SU-DHL-6 (cell line): Measurements from ENCODE around the gene CD2.

Source experiments
- H2AFZ ChIP-seq: fragments of 200-600 bp; sonication (generic); 2 replicates; pipeline ENCODE4 v1.6.1; 2014; ENCODE audit warnings: low read depth, mild to moderate bottlenecking, moderate library complexity, mixed read lengths, antibody characterized with exemption, low read length; ENCODE audit not compliant: severe bottlenecking
- H3F3A ChIP-seq: fragments of 200-600 bp; shearing (Covaris generic); 2 replicates; pipeline ENCODE4 v1.6.0; 2016; ENCODE audit warnings: antibody characterized with exemption, mild to moderate bottlenecking; ENCODE audit not compliant: insufficient read depth
- H3K27ac ChIP-seq: fragments of 200-600 bp; sonication (generic); 2 replicates; pipeline ENCODE4 v1.5.1; 2016; ENCODE audit warnings: low read depth, mild to moderate bottlenecking, low read length, moderate library complexity, mixed read lengths
- H3K27me3 ChIP-seq: fragments of 200-600 bp; sonication (generic), shearing (Covaris generic); 2 replicates; pipeline ENCODE4 v1.6.0; 2014; ENCODE audit warnings: mild to moderate bottlenecking, low read length
- H3K36me3 ChIP-seq: fragments of 200-600 bp; sonication (generic); 2 replicates; pipeline ENCODE4 v1.6.1; 2014; ENCODE audit warnings: mild to moderate bottlenecking, low read length, mixed read lengths
- H3K4me2 ChIP-seq: fragments of 300-600, 200-600 bp; shearing (Covaris generic), sonication (generic); 2 replicates; pipeline ENCODE4 v1.6.0; 2014; ENCODE audit warnings: low read length, low read depth, mild to moderate bottlenecking; ENCODE audit not compliant: poor library complexity, severe bottlenecking
- H3K4me3 ChIP-seq: fragments of 200-600 bp; sonication (generic); 2 replicates; pipeline ENCODE4 v1.5.1; 2014; ENCODE audit warnings: antibody characterized with exemption, low read length, mild to moderate bottlenecking, mixed read lengths; ENCODE audit not compliant: insufficient read depth, poor library complexity, severe bottlenecking
- H3K79me2 ChIP-seq: fragments of 200-600 bp; sonication (generic); 2 replicates; pipeline ENCODE4 v1.6.1; 2014; ENCODE audit warnings: mild to moderate bottlenecking, low read length, moderate library complexity; ENCODE audit not compliant: insufficient read depth
- H3K9ac ChIP-seq: fragments of 200-600 bp; sonication (generic); 2 replicates; pipeline ENCODE4 v1.7.0; 2014; ENCODE audit warnings: mild to moderate bottlenecking, low read length
- H3K9me2 ChIP-seq: fragments of 200-600 bp; sonication (generic); replicated peaks from 2 replicates; pipeline ENCODE4 v1.6.1; 2014; ENCODE audit warnings: low read length; ENCODE audit not compliant: insufficient read depth
- H3K9me3 ChIP-seq: fragments of 200-600 bp; sonication (generic); 2 replicates; pipeline ENCODE4 v1.6.1; 2014; ENCODE audit warnings: low read length, mixed read lengths; ENCODE audit not compliant: insufficient read depth
- H4K20me1 ChIP-seq: fragments of 200-600 bp; sonication (generic); 2 replicates; pipeline ENCODE4 v1.6.1; 2014; ENCODE audit warnings: low read depth, mild to moderate bottlenecking, antibody characterized with exemption, low read length, moderate library complexity, mixed read lengths
- CTCF ChIP-seq: fragments of 200-600 bp; sonication (generic); IDR thresholded peaks from one replicate; pipeline ENCODE4 v1.5.1; 2017; ENCODE audit warnings: antibody characterized with exemption, mild to moderate bottlenecking, low read length, moderate library complexity; ENCODE audit not compliant: insufficient read depth, poor library complexity, severe bottlenecking
- EZH2phosphoT487 ChIP-seq: fragments of 200-600 bp; sonication (generic), shearing (Covaris generic); conservative IDR thresholded peaks from 2 replicates; pipeline ENCODE4 v1.6.1; 2018; ENCODE audit warnings: mild to moderate bottlenecking, antibody characterized with exemption, low read length, moderate library complexity, mixed read lengths

CD2 gene

GRCh38 chr1:116781034-116781433 lies 26.8 kb downstream of the CD2 start:
- H3K4me3 ChIP-seq = no peak overlapping the region
- TF ChIP-seq CTCF (no peak), EZH2phosphoT487 (no peak)
- no peaks in the 10 kb centered on the region for H3K9me2 ChIP-seq
- H3K9ac ChIP-seq = no peak overlapping the region
- no peak overlapping the region for H2AFZ ChIP-seq
- no peaks in the 10 kb centered on the region for H3K79me2 ChIP-seq
- no peaks in the 10 kb centered on the region for H3F3A ChIP-seq
- H3K27ac ChIP-seq = no peak overlapping the region
- H4K20me1 ChIP-seq = no peaks in the 10 kb centered on the region
- H3K9me3 ChIP-seq = no peaks in the 10 kb centered on the region
- H3K36me3 ChIP-seq = no peaks in the 10 kb centered on the region
- H3K4me2 ChIP-seq = no peak overlapping the region
- H3K27me3 ChIP-seq = no peaks in the 10 kb centered on the region

- H3K36me3 ChIP-seq = no peaks in the 10 kb centered on the region
- no peaks in the 10 kb centered on the region for H4K20me1 ChIP-seq
- H3K9me2 ChIP-seq = no peaks in the 10 kb centered on the region
- no peaks in the 10 kb centered on the region for H3F3A ChIP-seq
- no peak overlapping the region for H3K4me2 ChIP-seq
- H3K4me3 ChIP-seq = no peak overlapping the region
- TF ChIP-seq CTCF = no peak
- no peak for TF ChIP-seq EZH2phosphoT487
- H3K27me3 ChIP-seq = no peaks in the 10 kb centered on the region
- H2AFZ ChIP-seq = no peak overlapping the region
- H3K9ac ChIP-seq = no peak overlapping the region
- H3K27ac ChIP-seq = no peak overlapping the region
- H3K79me2 ChIP-seq = no peaks in the 10 kb centered on the region
- H3K9me3 ChIP-seq = no peaks in the 10 kb centered on the region
These were observed 30.8 kb downstream of the CD2 start for GRCh38 chr1:116785006-116785405.

GRCh38 chr1:116786049-116786448 lies 31.8 kb downstream of the CD2 start:
- Histone ChIP-seq H3K79me2 (no peaks in the 10 kb centered on the region), H3K9ac (no peak overlapping the region), H3K36me3 (no peaks in the 10 kb centered on the region), H3K9me3 (no peaks in the 10 kb centered on the region), H3K27ac (no peak overlapping the region), H3K9me2 (no peaks in the 10 kb centered on the region), H3F3A (no peaks in the 10 kb centered on the region), H4K20me1 (no peaks in the 10 kb centered on the region), H3K4me3 (no peak overlapping the region), H3K4me2 (no peak overlapping the region), H2AFZ (no peak overlapping the region), H3K27me3 (no peaks in the 10 kb centered on the region)
- TF ChIP-seq CTCF (no peak), EZH2phosphoT487 (no peak)
